Measurements from ENCODE around the gene PIP4K2A.

PIP4K2A gene

DNA sequence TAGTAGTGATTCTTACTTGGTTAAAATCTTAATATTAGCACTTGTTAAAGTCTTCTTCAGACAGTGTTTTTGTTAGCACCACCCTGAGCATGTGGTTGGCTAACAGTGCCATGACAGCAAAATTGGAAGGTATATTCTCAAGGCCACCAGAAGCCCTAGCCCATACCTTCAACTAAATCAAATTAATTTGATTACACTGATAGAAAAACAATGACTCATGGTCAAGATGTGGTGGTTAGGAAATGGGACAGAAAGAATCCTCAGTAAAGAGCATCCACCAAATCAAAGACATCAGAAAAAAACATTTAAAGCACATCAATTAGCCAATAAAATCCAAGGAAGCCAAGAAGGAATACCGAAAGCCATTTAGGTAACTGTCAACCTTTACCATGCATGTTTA lies 75.5 kb downstream of the PIP4K2A start:
- no peak for DNase-seq (ENCODE audit: low read depth in 2 of 2)

DNA sequence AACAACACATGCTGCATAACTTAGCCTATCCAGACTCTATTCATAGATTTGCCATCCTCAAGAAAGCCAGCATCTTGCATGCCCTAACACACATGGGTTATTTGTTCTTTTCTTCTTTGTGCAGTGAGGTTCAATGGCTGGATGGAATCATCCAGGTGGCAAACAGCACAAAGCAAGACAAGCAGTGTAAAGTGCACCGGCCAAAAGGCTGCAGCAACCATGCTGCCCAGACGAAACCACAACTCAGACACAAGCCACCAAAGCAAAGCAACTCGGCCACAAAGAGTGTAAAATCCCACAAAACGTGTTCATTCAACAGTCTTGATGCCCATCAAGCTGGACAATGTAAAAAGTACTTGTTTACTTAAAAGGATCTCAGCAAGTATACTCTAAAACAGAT lies 76.9 kb downstream of the PIP4K2A start:
- DNase-seq (ENCODE audit: low read depth in 2 of 2): no peak

DNA sequence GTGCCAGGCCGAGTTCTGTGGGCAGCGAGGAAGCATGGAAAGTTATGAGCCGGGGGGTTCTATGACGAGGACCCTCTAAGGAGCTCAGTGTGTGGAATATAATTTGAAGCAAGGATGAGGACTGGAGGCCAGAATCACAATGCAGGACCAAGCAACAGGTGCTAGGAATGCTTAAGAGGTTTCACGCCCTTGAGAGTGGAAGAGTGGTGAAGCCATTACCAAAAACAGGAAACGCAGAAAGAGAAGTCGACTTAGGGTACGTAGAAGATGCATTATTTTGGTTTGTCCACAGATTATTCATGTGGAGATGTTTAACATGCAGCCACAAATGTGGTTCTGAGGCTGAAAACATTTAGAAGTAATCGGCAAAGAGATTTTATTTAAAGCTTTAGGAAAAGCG lies 78.7 kb downstream of the PIP4K2A start:
- DNase-seq (ENCODE audit: low read depth in 2 of 2): no peak

DNA sequence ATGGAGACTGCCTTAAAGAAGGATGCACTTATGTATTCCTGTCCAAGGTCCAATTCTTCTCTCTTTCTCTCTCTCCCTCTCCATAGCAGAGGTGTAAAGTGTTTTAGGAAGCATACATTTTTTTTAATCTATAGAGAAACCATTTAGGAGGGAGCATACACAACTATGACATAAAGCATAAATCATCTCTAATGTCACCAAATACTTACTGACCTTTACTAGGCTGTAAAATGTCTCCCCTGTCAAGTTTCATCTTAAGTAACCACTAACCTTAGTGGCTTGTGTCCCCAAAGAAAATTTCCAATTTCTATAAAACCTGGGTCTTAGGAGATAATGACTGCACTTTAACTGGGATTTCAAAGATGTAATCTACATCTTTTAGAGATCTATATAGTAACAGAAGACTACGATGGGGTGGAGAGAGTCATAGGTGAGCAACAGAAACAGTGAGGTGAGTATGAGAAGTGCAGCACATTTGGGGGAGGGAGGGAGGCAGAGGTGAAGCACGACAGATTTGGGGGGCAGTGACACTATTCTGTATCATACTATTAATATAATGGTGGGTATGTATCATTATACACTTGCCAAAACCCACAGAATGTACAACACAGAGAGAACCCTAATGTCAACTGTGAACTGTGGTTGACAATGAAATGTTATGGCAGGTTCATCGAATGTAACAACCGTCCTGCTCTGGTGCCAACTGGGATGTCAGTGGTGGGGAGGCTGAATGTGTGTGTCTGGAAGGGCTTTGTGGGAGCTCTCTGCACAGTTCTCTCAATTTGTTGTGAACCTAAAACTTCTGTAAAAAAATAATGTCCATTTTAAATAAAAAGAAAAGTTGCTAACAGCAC lies 79.5 kb downstream of the PIP4K2A start:
- no peak for DNase-seq (ENCODE audit: low read depth in 2 of 2)

GRCh38 chr10:22634093-22634492 lies 80.3 kb downstream of the PIP4K2A start:
- no peak for DNase-seq (ENCODE audit: low read depth in 2 of 2)

DNA sequence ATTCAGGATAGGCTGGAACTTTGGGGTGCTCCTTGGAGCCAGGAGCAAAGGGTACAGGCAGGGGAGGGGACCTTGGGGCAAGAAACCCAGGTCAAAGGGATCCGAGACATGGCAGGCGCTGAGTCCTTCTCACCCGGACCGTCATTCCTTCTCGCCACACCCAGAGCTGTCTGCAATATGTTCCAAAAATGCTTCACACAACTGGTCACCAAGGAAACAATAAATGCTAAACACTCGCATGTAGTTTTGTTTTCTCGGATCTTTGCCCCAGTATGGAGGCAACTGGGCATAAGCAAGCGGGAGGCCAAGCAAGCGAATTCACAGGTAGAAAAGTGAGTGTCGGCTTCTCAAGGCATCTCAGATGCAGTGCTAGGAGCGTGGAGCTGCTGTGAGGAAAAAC lies 80.8 kb downstream of the PIP4K2A start:
- DNase-seq (ENCODE audit: low read depth in 2 of 2): no peak

GRCh38 chr10:22633106-22633505 lies 81.3 kb downstream of the PIP4K2A start:
- no peak for DNase-seq (ENCODE audit: low read depth in 2 of 2)

DNA sequence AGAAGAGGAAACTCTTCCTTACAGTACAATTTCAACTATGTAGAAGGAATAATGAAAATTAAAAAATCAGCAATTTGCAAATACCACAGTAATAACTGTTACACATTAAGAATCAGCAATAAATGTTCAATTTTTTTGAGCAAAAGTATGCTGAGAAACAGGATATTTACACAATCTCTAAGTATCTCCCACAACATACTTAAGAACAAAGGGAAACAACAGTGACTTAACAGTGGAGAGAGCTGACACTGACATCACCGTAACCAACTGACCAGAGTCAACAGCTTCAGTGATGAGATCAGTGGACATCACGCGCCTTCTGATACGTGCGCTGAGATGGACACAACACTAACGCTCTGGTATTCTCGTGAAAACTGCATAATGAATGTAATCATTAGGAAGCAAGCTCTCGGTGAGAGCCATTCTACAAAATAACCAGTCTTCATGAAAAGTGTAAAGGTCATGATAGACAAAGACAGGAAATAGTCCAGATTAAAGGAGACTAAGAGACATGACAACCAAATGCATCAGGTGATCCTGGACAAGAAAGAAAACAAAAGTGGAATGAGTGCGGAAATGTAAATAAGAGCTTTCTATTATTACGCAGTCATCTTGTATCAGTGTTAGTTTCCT lies 82.6 kb downstream of the PIP4K2A start:
- no peak for DNase-seq (ENCODE audit: low read depth in 2 of 2)

- no peak for DNase-seq (ENCODE audit: low read depth in 2 of 2)
These were observed 83.2 kb downstream of the PIP4K2A start for GRCh38 chr10:22631185-22631584.

DNA sequence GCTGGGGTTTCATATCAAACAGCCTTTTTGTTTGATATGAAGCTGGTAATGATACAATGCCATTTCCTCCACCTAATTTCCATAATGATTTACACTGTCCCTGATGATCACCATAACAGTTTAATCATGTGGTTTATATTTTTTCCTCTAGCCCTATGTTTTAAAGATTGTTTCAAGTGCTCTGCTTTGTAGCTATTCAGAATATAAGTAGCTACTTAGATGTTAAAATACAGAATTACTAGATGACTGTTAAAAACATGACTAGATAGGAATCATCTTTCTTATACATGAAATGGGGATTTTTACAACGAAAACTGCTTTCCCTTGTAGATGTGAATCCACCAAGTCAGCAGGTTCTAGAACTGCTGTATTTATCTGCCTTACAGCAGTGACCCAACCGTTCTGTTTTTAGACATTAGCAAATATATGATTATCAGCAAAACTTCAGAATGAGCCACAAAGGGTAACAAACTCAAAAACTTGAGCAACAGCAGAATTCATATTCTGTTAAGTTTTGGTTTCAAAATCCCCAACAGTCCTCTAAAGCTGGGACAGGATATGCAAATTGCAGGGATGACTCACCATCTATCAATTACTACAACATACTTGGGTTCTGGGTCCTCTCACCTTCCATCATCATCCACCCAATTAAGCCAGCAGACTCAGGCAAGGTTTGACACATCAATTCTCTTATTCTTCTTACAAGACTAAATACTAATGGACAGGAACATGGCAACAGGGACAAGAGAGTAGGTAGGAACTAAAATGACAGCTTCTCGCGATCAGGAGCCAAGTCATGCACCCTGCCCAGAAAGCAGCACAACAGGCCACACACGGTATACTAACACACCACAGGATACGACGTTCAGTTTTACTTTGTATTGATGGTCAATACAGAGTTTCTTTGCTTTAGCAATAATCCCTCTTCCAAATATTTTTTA lies 83.9 kb downstream of the PIP4K2A start:
- no peak for DNase-seq (ENCODE audit: low read depth in 2 of 2)

DNA sequence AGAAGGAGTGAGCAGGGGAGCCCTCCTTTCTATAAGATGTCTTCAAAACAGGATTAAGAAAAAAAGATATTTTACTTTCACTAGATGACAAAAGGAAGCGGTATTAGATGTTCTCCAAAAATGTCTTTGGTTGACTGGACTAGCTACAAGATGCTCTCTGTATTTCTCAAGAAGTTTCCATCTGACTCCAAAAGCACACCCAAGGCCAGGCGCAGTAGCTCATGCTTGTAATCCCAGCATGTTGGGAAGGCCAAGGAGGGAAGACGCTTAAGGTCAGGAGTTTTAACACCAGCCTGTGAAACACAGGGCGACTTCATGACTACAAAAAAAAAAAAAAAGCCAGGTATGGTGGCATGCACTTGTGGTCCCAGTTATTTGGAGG lies 84.5 kb downstream of the PIP4K2A start:
- no peak for DNase-seq (ENCODE audit: low read depth in 2 of 2)

DNA sequence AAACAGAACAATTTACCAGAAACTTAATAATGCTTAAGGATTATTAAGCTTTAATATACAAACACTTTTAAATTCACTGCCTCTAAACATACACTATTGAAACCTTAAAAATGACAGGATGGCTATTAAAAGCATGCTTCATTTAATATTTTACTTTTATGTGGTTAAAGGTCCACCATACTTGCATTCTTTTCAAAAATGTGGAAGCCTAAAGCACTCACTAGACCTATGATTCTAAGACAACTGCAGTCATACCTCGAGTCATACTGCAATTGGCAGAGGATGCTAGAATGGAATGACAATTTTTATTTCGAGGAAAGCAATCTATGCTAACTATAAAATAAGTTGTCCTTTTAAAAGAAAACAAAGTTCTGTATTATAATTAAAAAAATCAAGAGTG lies 85.3 kb downstream of the PIP4K2A start:
- DNase-seq (ENCODE audit: low read depth in 2 of 2): no peak

GRCh38 chr10:22628309-22628708 lies 86.1 kb downstream of the PIP4K2A start:
- no peak for DNase-seq (ENCODE audit: low read depth in 2 of 2)

DNA sequence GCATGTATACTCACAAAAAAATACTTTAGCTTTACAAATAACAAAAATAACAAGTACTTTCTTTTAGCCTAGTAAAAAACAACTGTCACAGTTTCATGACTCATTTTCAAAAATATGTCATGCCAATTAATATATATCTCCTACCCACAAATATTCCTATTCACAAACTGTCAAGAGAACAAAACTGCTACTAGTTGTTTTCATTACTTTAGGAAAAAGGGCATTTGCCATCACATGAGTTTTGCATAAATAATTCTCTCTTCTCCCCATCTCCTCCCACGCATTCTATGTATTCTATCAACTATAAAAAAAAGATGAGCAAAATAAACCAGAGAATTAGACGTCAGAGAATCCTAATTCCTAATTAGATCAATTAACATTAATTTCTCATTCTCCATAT lies 87.6 kb downstream of the PIP4K2A start:
- DNase-seq (ENCODE audit: low read depth in 2 of 2): no peak

GRCh38 chr10:22625516-22626290 lies 88.7 kb downstream of the PIP4K2A start:
- DNase-seq (ENCODE audit: low read depth in 2 of 2): no peak

- no peak for DNase-seq (ENCODE audit: low read depth in 2 of 2)
These were observed 90.1 kb downstream of the PIP4K2A start for GRCh38 chr10:22624287-22624738.

GRCh38 chr10:22623633-22624253 lies 90.6 kb downstream of the PIP4K2A start:
- no peak for DNase-seq (ENCODE audit: low read depth in 2 of 2)

DNA sequence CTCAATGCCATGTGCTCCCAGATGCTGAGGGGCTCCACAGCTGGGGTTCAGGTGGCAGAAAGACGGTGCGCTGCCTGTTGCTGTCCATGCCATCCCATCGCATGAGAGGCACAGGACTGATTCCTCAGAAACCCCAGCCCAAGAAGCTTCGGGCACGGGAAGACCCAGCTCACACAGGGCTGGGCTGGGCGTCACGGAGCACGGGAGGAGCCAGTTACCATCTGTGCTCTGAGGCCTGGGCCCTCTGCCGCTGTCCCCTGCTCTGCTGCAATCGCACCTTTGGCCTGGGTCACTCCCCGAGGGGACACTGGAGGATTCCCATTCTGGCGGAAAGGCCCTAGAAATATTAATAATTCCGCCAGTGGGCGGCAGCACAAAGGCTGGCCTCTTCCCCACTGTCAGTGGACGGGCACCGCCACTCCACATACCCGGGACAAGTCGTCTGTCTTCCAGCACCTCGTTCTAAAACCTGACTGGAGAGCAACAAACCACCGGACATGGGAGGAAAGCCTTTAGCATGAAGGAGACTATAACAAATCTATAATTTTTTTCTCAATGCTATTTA lies 92.1 kb downstream of the PIP4K2A start:
- DNase-seq (ENCODE audit: low read depth in 2 of 2): no peak

- DNase-seq (ENCODE audit: low read depth in 2 of 2): no peak
These were observed 92.7 kb downstream of the PIP4K2A start for GRCh38 chr10:22621726-22622125.

DNA sequence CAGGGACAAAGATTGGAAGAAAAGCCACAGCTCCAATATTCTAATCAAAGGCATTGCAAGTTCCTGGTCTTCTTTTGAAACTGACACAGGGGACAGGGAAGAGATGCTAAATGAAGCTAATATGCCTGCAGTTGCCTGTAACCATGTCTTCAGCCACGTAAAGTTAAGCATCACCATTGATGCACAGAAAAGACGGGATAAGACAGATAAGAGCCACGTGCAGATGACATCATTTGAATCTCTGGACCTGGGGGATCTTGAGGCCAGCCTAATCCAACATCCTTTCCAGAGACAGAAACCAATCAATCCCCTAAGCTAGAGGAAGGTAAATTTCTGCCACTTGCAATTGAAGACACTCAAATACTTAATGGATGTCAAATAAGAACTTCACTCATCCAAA lies 93.4 kb downstream of the PIP4K2A start:
- DNase-seq (ENCODE audit: low read depth in 2 of 2): no peak

Measured in stimulated activated CD8-positive, alpha-beta memory T cell treated with anti-CD3 and anti-CD28 coated beads, Interleukin-2, amount 100 ng/mL, for 48 hours (primary cell).